ENCODE data around the gene ERF.

DNA sequence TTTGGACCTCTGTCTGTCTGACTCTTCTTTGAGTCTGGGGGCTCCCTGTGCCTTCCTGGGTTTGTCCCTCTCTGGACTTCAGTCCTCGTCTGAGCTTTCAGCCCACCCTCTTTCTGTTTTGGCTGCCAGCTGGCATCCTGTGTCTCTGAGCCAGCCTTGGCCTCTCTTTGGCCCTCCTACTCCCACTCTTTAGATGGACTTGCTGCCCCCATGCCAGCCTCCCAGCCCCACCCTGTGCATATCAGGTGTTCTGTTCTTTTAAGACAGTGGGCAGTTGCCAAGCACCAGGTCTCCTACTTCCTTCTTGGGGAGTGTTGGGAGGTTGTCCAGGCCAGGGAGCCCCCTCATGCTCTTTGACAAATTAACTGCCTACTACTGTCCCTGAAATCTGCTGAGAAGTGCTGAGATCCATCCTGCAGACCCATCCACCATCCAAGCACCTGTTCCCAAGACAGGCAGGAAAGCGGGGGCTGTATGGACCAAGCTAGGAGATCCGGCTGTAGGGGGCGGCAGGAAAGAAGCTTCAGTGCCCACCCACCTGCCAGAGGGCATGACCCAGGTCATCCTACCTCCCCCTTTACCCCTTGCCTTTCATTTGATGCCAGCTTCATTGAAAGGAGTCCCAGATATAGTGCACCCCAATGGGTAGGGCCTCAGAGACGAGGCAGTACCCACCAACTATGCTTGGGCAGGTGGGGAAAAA lies 23.7 kb upstream of the ERF start:
- TF ChIP-seq POLR2AphosphoS5 (IDR thresholded peaks at IDR 0.05; ENCODE audit: low read depth, low read length): no peak
- TF ChIP-seq TAF1 (IDR thresholded peaks at IDR 0.05; ENCODE audit: borderline replicate concordance, low read depth, low read length): no peak

All from GM12892 (cell line).